ENCODE data around the gene ICA1. TPM values are rescaled to one million over a fixed set of nuclear protein-coding genes. Genes with fewer than 3 reads are reported as not detected.

Gene ICA1
- total and polyA plus RNA-seq, 2 of the 4 experiments (the other 2 are of a cell fraction), result not detected

GRCh38 chr7:8251195-8251594 is 10.8 kb downstream of the ICA1 start:
- ATAC-seq (ENCODE audit: low read depth) (no peak), DNase-seq (no peak)
- Histone ChIP-seq H2BK5ac (ENCODE audit: low read depth, low read length, poor library complexity, severe bottlenecking) (no peak overlapping the region), H4K20me1 (ENCODE audit: insufficient read depth, low read length) (no peaks in the 10 kb centered on the region), H3K27ac (ENCODE audit: insufficient read depth, low read length) (no peak overlapping the region), H3K27me3 (ENCODE audit: control insufficient read depth, insufficient read depth, low read length) (no peaks in the 10 kb centered on the region), H2BK120ac (ENCODE audit: low read depth, low read length) (no peak overlapping the region), H3K36me3 (ENCODE audit: control insufficient read depth, insufficient read depth, low read length) (no peaks in the 10 kb centered on the region), H4K91ac (ENCODE audit: insufficient read depth, low read depth, low read length) (no peak overlapping the region), H3K9ac (ENCODE audit: low read depth, low read length) (no peak overlapping the region), H3K79me1 (ENCODE audit: low read depth in 1 of 2, low read length in 2 of 2) (no peaks in the 10 kb centered on the region), H2AK5ac (ENCODE audit: low read depth, low read length) (no peak overlapping the region), H3K4ac (ENCODE audit: low read depth, low read length) (no peak overlapping the region), H3K4me3 (ENCODE audit: insufficient read depth, low read depth, low read length) (no peak overlapping the region), H4K5ac (ENCODE audit: low read depth, low read length) (no peak overlapping the region), H3K4me2 (ENCODE audit: low read depth, low read length) (no peak overlapping the region), H3K18ac (ENCODE audit: low read depth, low read length) (no peak overlapping the region), H2BK15ac (ENCODE audit: low read depth, low read length) (no peak overlapping the region), H2AFZ (replicated peaks; ENCODE audit: low read length, poor library complexity) (no peak overlapping the region), H2AK9ac (replicated peaks; ENCODE audit: low read depth, low read length, poor library complexity) (no peak overlapping the region), H4K8ac (ENCODE audit: low read depth in 2 of 2, low read length in 2 of 2) (no peak overlapping the region), H3K9me3 (ENCODE audit: control insufficient read depth, insufficient read depth, low read length) (peaks cover 2% of the 10 kb centered on the region; the same call in 1 of the 2 replicates), H3K23ac (ENCODE audit: low read depth, low read length) (no peak overlapping the region), H3K14ac (replicated peaks; ENCODE audit: low read depth, low read length) (no peak overlapping the region), H3K9me1 (ENCODE audit: insufficient read depth, low read length) (no peaks in the 10 kb centered on the region), H3K4me1 (ENCODE audit: control insufficient read depth, insufficient read depth, low read length) (no peaks in the 10 kb centered on the region), H2BK20ac (ENCODE audit: low read depth, low read length) (no peak overlapping the region), H3K56ac (ENCODE audit: extremely low read depth, insufficient read depth, low read length) (no peak overlapping the region)
- BruUV-seq (replicated peaks), result no TSS peak
- intact Hi-C loops (cut with micrococcal nuclease), result no loop called here
- dilution Hi-C loops (cut with HindIII; ENCODE audit: low sequenced_read_pairs, unreplicated experiment), result no loop called here
- in situ Hi-C loops (cut with MboI; ENCODE audit: low sequenced_read_pairs), result no loop called here
- no CpG with 5 or more reads among the region's 1 CpG for WGBS, 2 experiments (ENCODE audit: extremely low coverage in 2 of 2, insufficient read length in 1 of 2)
- no peak for TF ChIP-seq BHLHE40 (IDR thresholded peaks at IDR 0.05; ENCODE audit: low read depth, low read length)
- TF ChIP-seq USF2 (IDR thresholded peaks at IDR 0.05; ENCODE audit: low read depth, low read length), result no peak
- no peak for TF ChIP-seq MAZ (IDR thresholded peaks at IDR 0.05; ENCODE audit: borderline replicate concordance, low read depth, low read length)
- TF ChIP-seq RFX5 (IDR thresholded peaks at IDR 0.05; ENCODE audit: low read depth, low read length), result no peak
- TF ChIP-seq NFE2L2 (IDR thresholded peaks at IDR 0.05; ENCODE audit: low read depth, low read length), result no peak
- TF ChIP-seq MAFK (IDR thresholded peaks at IDR 0.05; ENCODE audit: low read depth, low read length), result no peak
- TF ChIP-seq CTCF (conservative IDR thresholded peaks at IDR 0.05; ENCODE audit: low read depth, low read length), result no peak
- no peak for TF ChIP-seq ELK1 (IDR thresholded peaks at IDR 0.05; ENCODE audit: borderline replicate concordance, low read depth, low read length)
- no peak for TF ChIP-seq RCOR1 (IDR thresholded peaks at IDR 0.05; ENCODE audit: insufficient replicate concordance, low read length)
- no peak for TF ChIP-seq POLR2A (IDR thresholded peaks at IDR 0.05; ENCODE audit: low read depth, low read length)
- no peak for TF ChIP-seq SMC3 (IDR thresholded peaks at IDR 0.05; ENCODE audit: low read depth, low read length)
- TF ChIP-seq MXI1 (IDR thresholded peaks at IDR 0.05; ENCODE audit: borderline replicate concordance, low read depth, low read length), result no peak
- TF ChIP-seq CEBPB (IDR thresholded peaks at IDR 0.05; ENCODE audit: low read depth, low read length), result no peak
- TF ChIP-seq CHD1 (IDR thresholded peaks at IDR 0.05; ENCODE audit: low read depth, low read length), result no peak
- no peak for TF ChIP-seq RAD21 (IDR thresholded peaks at IDR 0.05; ENCODE audit: low read length)
- ChIA-PET POLR2A (ENCODE audit: unreplicated experiment) (no interaction called here), CTCF (no interaction called here)

All from IMR-90 (cell line).